Stimulated activated naive CD4-positive, alpha-beta T cell (primary cell): ENCODE data around the gene SMU1.

Source experiments
- DNase-seq, 6 experiments: peaks; one replicate each; lab custom pipeline; 2025; lab: John Stamatoyannopoulos, UW

Gene SMU1

GRCh38 chr9:33044677-33045282, 31.7 kb downstream of the SMU1 start:
- no peak for DNase-seq

- DNase-seq, result peak; percentile 36 to 64 (median 44)
Observed at GRCh38 chr9:33044162-33044673, 32.3 kb downstream of the SMU1 start.

GRCh38 chr9:33043671-33044070, 32.8 kb downstream of the SMU1 start:
- DNase-seq, result no peak

GRCh38 chr9:33042473-33042872, 34.0 kb downstream of the SMU1 start:
- DNase-seq, result no peak

- DNase-seq, result no peak
Observed at GRCh38 chr9:33041432-33042188, 34.9 kb downstream of the SMU1 start.

- no peak for DNase-seq
Observed at GRCh38 chr9:33040792-33041431, 35.6 kb downstream of the SMU1 start.

GRCh38 chr9:33032865-33033264, 43.6 kb downstream of the SMU1 start:
- DNase-seq, result no peak

- DNase-seq, result no peak
Observed at GRCh38 chr9:33032292-33032691, 44.2 kb downstream of the SMU1 start.

GRCh38 chr9:33030285-33030684, 46.2 kb downstream of the SMU1 start:
- no peak for DNase-seq

- DNase-seq, result no peak
Observed at GRCh38 chr9:33029231-33029786, 47.2 kb downstream of the SMU1 start.

GRCh38 chr9:33025572-33026342, 50.7 kb downstream of the SMU1 start:
- peak; percentile 62 to 88 (median 78) for DNase-seq

GRCh38 chr9:33024966-33025571, 51.4 kb downstream of the SMU1 start, which contains the start of gene DNAJA1:
DNAJA1 (plus strand) TSS chr9:33025273; CDS start chr9:33026485, 1,212 bp downstream.
- peak; percentile 92 to 97 (median 94) for DNase-seq

- no peak for DNase-seq
Observed at GRCh38 chr9:33024126-33024965, 52.1 kb downstream of the SMU1 start.

GRCh38 chr9:33023661-33024060, 52.8 kb downstream of the SMU1 start:
- no peak for DNase-seq

- DNase-seq, result no peak
Observed at GRCh38 chr9:33022755-33023154, 53.7 kb downstream of the SMU1 start.

GRCh38 chr9:33022303-33022702, 54.2 kb downstream of the SMU1 start:
- no peak for DNase-seq

- DNase-seq, result no peak
Observed at GRCh38 chr9:33019797-33020196, 56.7 kb downstream of the SMU1 start.

GRCh38 chr9:33017283-33018041, 59.0 kb downstream of the SMU1 start:
- no peak for DNase-seq

GRCh38 chr9:33014665-33015014, 61.8 kb downstream of the SMU1 start:
- DNase-seq, result no peak
